ENCODE measurements around the gene SEMA4D.

- TF ChIP-seq CTCF (IDR thresholded peaks at IDR 0.05; ENCODE audit: low read length): no peak
- TF ChIP-seq EZH2 (IDR thresholded peaks at IDR 0.05; ENCODE audit: borderline replicate concordance, low read length): no peak
Observed at GRCh38 chr9:89363921-89364665, 133.8 kb downstream of the SEMA4D start.

Data from OCI-LY1 (cell line).